Astrocyte of the cerebellum (primary cell): ENCODE results near the gene RAD51B.
"Not testable (repeated sequence)": the region's sequence is repeated elsewhere in the genome, so short reads cannot be mapped to it uniquely, and the experiment has no call there.

Experiments
- DNase-seq: peaks from one replicate; pipeline ENCODE4 v3.0.0-alpha.2; 2011; ENCODE audit warnings: low read depth
- H3K4me3 ChIP-seq: 2 replicates; pipeline ENCODE4 v1.5.1; 2011; ENCODE audit warnings: mild to moderate bottlenecking, low read depth, low read length, moderate library complexity
- CTCF ChIP-seq: IDR thresholded peaks from 2 replicates; pipeline ENCODE4 v1.5.1; 2012; ENCODE audit warnings: low read length, low read depth, moderate library complexity, mild to moderate bottlenecking; ENCODE audit errors: missing control alignments
- in situ Hi-C: cut with HindIII; loops from 2 replicates; pipeline ENCODE4 v1.10.0; 2017; ENCODE audit warnings: low sequenced_read_pairs

Gene RAD51B

GRCh38 chr14:68176687-68177086, 357.1 kb downstream of the RAD51B start:
- in situ Hi-C loops, result no loop called here
- no peak for DNase-seq
- no peak overlapping the region for H3K4me3 ChIP-seq
- TF ChIP-seq CTCF, result no peak

GRCh38 chr14:68177728-68178127, 358.1 kb downstream of the RAD51B start:
- TF ChIP-seq CTCF, result no peak
- DNase-seq, result no peak
- H3K4me3 ChIP-seq, result no peak overlapping the region
- in situ Hi-C loops, result no loop called here

GRCh38 chr14:68178282-68178681, 358.7 kb downstream of the RAD51B start:
- in situ Hi-C loops, result no loop called here
- DNase-seq, result no peak

GRCh38 chr14:68181519-68182326, 362.1 kb downstream of the RAD51B start:
- DNase-seq, result no peak
- H3K4me3 ChIP-seq, result no peak overlapping the region
- TF ChIP-seq CTCF, result no peak
- in situ Hi-C loops, result no loop called here

More at GRCh38 chr14:68178282-68178681, 358.7 kb downstream of the RAD51B start:
- TF ChIP-seq CTCF, result no peak
- H3K4me3 ChIP-seq, result no peak overlapping the region

GRCh38 chr14:68182492-68182891, 362.9 kb downstream of the RAD51B start:
- no peak for DNase-seq

GRCh38 chr14:68186500-68187276, 367.1 kb downstream of the RAD51B start:
- DNase-seq, H3K4me3 ChIP-seq, in situ Hi-C loops: not testable (repeated sequence)

More at GRCh38 chr14:68182492-68182891, 362.9 kb downstream of the RAD51B start:
- in situ Hi-C loops, result no loop called here
- TF ChIP-seq CTCF, result no peak
- no peak overlapping the region for H3K4me3 ChIP-seq

GRCh38 chr14:68188174-68188573, 368.6 kb downstream of the RAD51B start:
- TF ChIP-seq CTCF, result no peak

More at GRCh38 chr14:68188174-68188573, 368.6 kb downstream of the RAD51B start:
- no peak overlapping the region for H3K4me3 ChIP-seq
- in situ Hi-C loops, result no loop called here
- DNase-seq, result no peak
